Activated naive CD4-positive, alpha-beta T cell treated with anti-CD3 and anti-CD28 coated beads, Interleukin-2, amount 50 U/mL, for 72 hours (primary cell): ENCODE data around the gene FAM20A. TPM values are rescaled to one million over a fixed set of nuclear protein-coding genes. Genes with fewer than 3 reads are reported as not detected.
"Not testable (repeated sequence)": the region's sequence is repeated elsewhere in the genome, so short reads cannot be mapped to it uniquely, and the experiment has no call there.

Experiments
- ATAC-seq, 2 donors: fragments of 150-1000 bp; cut with Tn5 transposase; 2 replicates each; pipeline ENCODE4 v1.10.0; 2021; ENCODE audit warnings: mild to moderate bottlenecking in 2 of 2, moderate library complexity in 2 of 2
- DNase-seq, 2 donors: peaks; one replicate each; pipeline ENCODE4 v3.0.0; 2021 to 2022; ENCODE audit warnings: low spot score in 2 of 2
- H3K27ac Mint-ChIP-seq, 2 donors: one replicate each; pipeline ENCODE4 v1.8.0; 2022; ENCODE audit warnings: mild to moderate bottlenecking in 2 of 2, mixed read lengths in 2 of 2
- H3K36me3 Mint-ChIP-seq, 2 donors: one replicate each; pipeline ENCODE4 v1.8.0; 2022; ENCODE audit warnings: mixed read lengths in 2 of 2
- H3K9me3 Mint-ChIP-seq, 2 donors: one replicate each; pipeline ENCODE4 v1.8.0; 2022; ENCODE audit warnings: mixed read lengths in 2 of 2
- total RNA-seq, 2 donors: library from RNA; stranded (reverse); gene quantifications; one replicate each; pipeline ENCODE4 v1.2.3, GENCODE V29; 2022

The FAM20A gene
- total RNA-seq, 2 donors from 2014 or later, result not detected

- DNase-seq, result no peak
- ATAC-seq, result no peak
- Mint-ChIP-seq H3K9me3 (no peaks in the 10 kb centered on the region), H3K36me3 (peaks cover 9 to 28% of the 10 kb centered on the region in 2 donors), H3K27ac (no peak overlapping the region)
Measured at GRCh38 chr17:68527314-68527713, 73.9 kb downstream of the FAM20A start.

GRCh38 chr17:68526548-68526947 is 74.6 kb downstream of the FAM20A start:
- no peak overlapping the region for H3K27ac Mint-ChIP-seq
- DNase-seq (no peak), ATAC-seq (no peak)
- peaks cover 11 to 30% of the 10 kb centered on the region in 2 donors for H3K36me3 Mint-ChIP-seq
- no peaks in the 10 kb centered on the region for H3K9me3 Mint-ChIP-seq

- no peak overlapping the region for H3K27ac Mint-ChIP-seq
- ATAC-seq, result no peak
- DNase-seq, result no peak
- peaks cover 13 to 38% of the 10 kb centered on the region in 2 donors for H3K36me3 Mint-ChIP-seq
- peaks cover 0 to 6% of the 10 kb centered on the region in 2 donors for H3K9me3 Mint-ChIP-seq
Measured at GRCh38 chr17:68522266-68522665, 78.9 kb downstream of the FAM20A start.

- DNase-seq (no peak), ATAC-seq (no peak)
- no peak overlapping the region for H3K27ac Mint-ChIP-seq
- peaks cover 21 to 54% of the 10 kb centered on the region in 2 donors for H3K36me3 Mint-ChIP-seq
- H3K9me3 Mint-ChIP-seq, result peaks cover 0 to 6% of the 10 kb centered on the region in 2 donors
Measured at GRCh38 chr17:68519911-68520310, 81.3 kb downstream of the FAM20A start.

- H3K27ac Mint-ChIP-seq, result peak overlapping the region in 1 of 2 donors; percentile 69
- not testable (repeated sequence) for H3K9me3 Mint-ChIP-seq, ATAC-seq, DNase-seq
- peaks cover 21 to 54% of the 10 kb centered on the region in 2 donors for H3K36me3 Mint-ChIP-seq
Measured at GRCh38 chr17:68519051-68519450, 82.1 kb downstream of the FAM20A start.

GRCh38 chr17:68518063-68518815 is 82.9 kb downstream of the FAM20A start:
- DNase-seq (no peak), ATAC-seq (no peak)
- no peak overlapping the region for H3K27ac Mint-ChIP-seq
- peaks cover 0 to 6% of the 10 kb centered on the region in 2 donors for H3K9me3 Mint-ChIP-seq
- H3K36me3 Mint-ChIP-seq, result peaks cover 24 to 58% of the 10 kb centered on the region in 2 donors

GRCh38 chr17:68517605-68518004 is 83.6 kb downstream of the FAM20A start:
- ATAC-seq, result not testable (repeated sequence)
- peaks cover 29 to 60% of the 10 kb centered on the region in 2 donors for H3K36me3 Mint-ChIP-seq

GRCh38 chr17:68516732-68517131 is 84.4 kb downstream of the FAM20A start:
- Mint-ChIP-seq H3K9me3 (peaks cover 0 to 6% of the 10 kb centered on the region in 2 donors), H3K36me3 (peaks cover 24 to 56% of the 10 kb centered on the region in 2 donors), H3K27ac (no peak overlapping the region)
- DNase-seq, result no peak
- no peak for ATAC-seq

More at GRCh38 chr17:68517605-68518004, 83.6 kb downstream of the FAM20A start:
- H3K9me3 Mint-ChIP-seq, DNase-seq, H3K27ac Mint-ChIP-seq: not testable (repeated sequence)

- H3K36me3 Mint-ChIP-seq, result peaks cover 24 to 56% of the 10 kb centered on the region in 2 donors
- no peak for DNase-seq
- peaks cover 0 to 6% of the 10 kb centered on the region in 2 donors for H3K9me3 Mint-ChIP-seq
- H3K27ac Mint-ChIP-seq, result no peak overlapping the region
- no peak for ATAC-seq
Measured at GRCh38 chr17:68514831-68515635, 86.1 kb downstream of the FAM20A start.

GRCh38 chr17:68513932-68514331 is 87.2 kb downstream of the FAM20A start:
- H3K9me3 Mint-ChIP-seq, result peaks cover 0 to 2% of the 10 kb centered on the region in 2 donors
- ATAC-seq, result no peak
- H3K27ac Mint-ChIP-seq, result peak overlapping the region in 1 of 2 donors; percentile 97
- no peak for DNase-seq
- peaks cover 19 to 50% of the 10 kb centered on the region in 2 donors for H3K36me3 Mint-ChIP-seq

GRCh38 chr17:68512960-68513474 is 88.2 kb downstream of the FAM20A start:
- peaks cover 19 to 40% of the 10 kb centered on the region in 2 donors for H3K36me3 Mint-ChIP-seq
- H3K9me3 Mint-ChIP-seq, result no peaks in the 10 kb centered on the region
- no peak for ATAC-seq
- peak in 1 of 2 donors; percentile 10 for DNase-seq
- H3K27ac Mint-ChIP-seq, result peak overlapping the region; percentile 97 to 99

- H3K36me3 Mint-ChIP-seq, result peaks cover 19 to 34% of the 10 kb centered on the region in 2 donors
- no peaks in the 10 kb centered on the region for H3K9me3 Mint-ChIP-seq
- H3K27ac Mint-ChIP-seq, result peak within 1 kb of the TSS; percentile 97 to 99
- ATAC-seq (peak; percentile 93 to 96), DNase-seq (peak; percentile 83 to 94)
Measured at GRCh38 chr17:68512247-68512959, 88.8 kb downstream of the FAM20A start, which contains the start of gene PRKAR1A. Gene PRKAR1A, plus strand, starts transcription at chr17:68512430. Its CDS starts 2,970 bp downstream, at chr17:68515400.

GRCh38 chr17:68511671-68512246 is 89.4 kb downstream of the FAM20A start:
- Mint-ChIP-seq H3K27ac (peak overlapping the region; percentile 97 to 99), H3K36me3 (peaks cover 14 to 28% of the 10 kb centered on the region in 2 donors), H3K9me3 (no peaks in the 10 kb centered on the region)
- DNase-seq (peak; percentile 60 to 75), ATAC-seq (peak; percentile 58 to 60)

- Mint-ChIP-seq H3K36me3 (peaks cover 14 to 23% of the 10 kb centered on the region in 2 donors), H3K27ac (peak overlapping the region in 1 of 2 donors; percentile 97), H3K9me3 (no peaks in the 10 kb centered on the region)
- ATAC-seq (no peak), DNase-seq (no peak)
Measured at GRCh38 chr17:68511254-68511670, 89.9 kb downstream of the FAM20A start.

GRCh38 chr17:68509141-68510057 is 91.8 kb downstream of the FAM20A start:
- DNase-seq, result no peak
- Mint-ChIP-seq H3K36me3 (peaks cover 9 to 11% of the 10 kb centered on the region in 2 donors), H3K9me3 (no peaks in the 10 kb centered on the region), H3K27ac (no peak overlapping the region)
- no peak for ATAC-seq
